Coronary artery (tissue), 2 donors: ENCODE measurements around the gene CNMD.

Experiments used
- DNase-seq: peaks from one replicate; pipeline ENCODE4 v3.0.0-alpha.2; 2017; ENCODE audit warnings: low spot score
- H3K27ac ChIP-seq, 2 donors: fragments of 200-600 bp; sonication (generic); one replicate each; pipeline ENCODE4 v1.5.1; 2016 to 2019
- H3K4me3 ChIP-seq: fragments of 200-600 bp; sonication (generic); 2 replicates; pipeline ENCODE4 v1.5.1; 2016; ENCODE audit warnings: mild to moderate bottlenecking, moderate library complexity
- TF ChIP-seq, protein P1 (sequence below): fragments of 200-600 bp; sonication (generic); IDR thresholded peaks from one replicate; pipeline ENCODE4 v1.5.1; 2019; ENCODE audit warnings: antibody characterized with exemption

CNMD gene

DNA sequence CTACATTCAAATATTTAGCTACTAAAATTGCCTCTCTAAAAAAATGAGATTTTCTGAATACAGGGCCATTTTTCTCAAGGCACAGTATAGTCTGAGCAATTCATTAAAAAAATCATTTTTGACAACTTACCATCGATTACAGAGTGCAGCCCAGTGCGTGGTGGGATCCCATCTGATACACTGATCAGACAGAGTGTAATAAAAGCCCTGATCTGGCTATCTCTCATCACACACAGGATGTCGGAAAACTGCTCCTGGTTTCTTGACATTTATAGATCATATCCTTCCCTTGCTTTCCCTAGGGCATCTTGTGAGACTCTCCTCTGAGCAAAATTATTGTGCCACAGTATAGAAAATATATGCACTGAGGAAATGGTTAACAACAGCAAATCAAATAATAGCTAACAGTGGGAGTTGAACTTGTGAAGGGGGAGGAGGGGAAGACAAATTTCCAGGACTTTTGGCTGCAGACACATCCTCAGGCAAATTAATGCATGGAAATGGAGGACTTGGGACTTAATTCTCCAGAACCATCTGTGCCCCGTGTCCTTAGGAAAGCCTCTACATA, 28.4 kb upstream of the CNMD start:
- Histone ChIP-seq H3K4me3 (no peak overlapping the region), H3K27ac (no peak overlapping the region)
- DNase-seq, result no peak
- TF ChIP-seq, protein P1, sequence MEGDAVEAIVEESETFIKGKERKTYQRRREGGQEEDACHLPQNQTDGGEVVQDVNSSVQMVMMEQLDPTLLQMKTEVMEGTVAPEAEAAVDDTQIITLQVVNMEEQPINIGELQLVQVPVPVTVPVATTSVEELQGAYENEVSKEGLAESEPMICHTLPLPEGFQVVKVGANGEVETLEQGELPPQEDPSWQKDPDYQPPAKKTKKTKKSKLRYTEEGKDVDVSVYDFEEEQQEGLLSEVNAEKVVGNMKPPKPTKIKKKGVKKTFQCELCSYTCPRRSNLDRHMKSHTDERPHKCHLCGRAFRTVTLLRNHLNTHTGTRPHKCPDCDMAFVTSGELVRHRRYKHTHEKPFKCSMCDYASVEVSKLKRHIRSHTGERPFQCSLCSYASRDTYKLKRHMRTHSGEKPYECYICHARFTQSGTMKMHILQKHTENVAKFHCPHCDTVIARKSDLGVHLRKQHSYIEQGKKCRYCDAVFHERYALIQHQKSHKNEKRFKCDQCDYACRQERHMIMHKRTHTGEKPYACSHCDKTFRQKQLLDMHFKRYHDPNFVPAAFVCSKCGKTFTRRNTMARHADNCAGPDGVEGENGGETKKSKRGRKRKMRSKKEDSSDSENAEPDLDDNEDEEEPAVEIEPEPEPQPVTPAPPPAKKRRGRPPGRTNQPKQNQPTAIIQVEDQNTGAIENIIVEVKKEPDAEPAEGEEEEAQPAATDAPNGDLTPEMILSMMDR, result no peak

DNA sequence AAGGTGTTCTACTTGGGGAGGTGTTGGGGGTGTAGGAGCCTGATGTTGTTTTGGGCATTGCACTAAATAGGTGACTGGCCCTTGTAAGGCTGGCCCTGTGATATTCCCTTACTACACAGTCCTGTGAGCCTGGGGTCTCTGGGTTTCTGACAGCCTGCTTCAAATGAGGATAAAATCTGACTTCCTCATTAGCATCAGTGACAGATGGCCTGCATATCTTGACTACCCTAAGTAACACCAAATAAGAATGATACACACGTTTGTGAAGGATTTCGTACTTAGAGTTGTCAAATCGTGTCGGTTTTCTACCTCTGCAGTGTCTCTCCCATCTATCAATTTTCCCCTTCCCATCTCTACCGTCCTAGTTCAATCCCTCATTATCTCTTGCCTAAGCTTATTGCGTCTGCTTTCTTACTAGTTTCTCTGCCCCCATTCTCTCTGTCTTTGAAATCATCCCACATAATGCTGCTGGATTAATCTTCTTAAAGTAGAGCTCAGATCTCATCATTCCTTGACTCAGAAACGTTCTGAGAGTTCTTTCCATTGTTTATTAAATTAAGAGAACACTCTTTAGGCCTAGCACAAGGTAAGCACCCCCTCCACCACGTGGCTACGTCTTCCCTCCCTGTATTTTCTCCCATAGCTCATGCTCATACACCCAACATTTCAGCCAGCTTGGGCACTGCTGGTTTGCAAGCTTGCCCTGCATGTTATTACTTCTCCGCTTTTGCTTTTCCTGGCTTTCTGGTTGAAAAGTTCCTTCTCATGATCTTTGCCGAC, 26.2 kb upstream of the CNMD start:
- H3K27ac ChIP-seq, result no peak overlapping the region
- no peak for DNase-seq
- no peak overlapping the region for H3K4me3 ChIP-seq
- TF ChIP-seq, protein P1, result no peak

DNA sequence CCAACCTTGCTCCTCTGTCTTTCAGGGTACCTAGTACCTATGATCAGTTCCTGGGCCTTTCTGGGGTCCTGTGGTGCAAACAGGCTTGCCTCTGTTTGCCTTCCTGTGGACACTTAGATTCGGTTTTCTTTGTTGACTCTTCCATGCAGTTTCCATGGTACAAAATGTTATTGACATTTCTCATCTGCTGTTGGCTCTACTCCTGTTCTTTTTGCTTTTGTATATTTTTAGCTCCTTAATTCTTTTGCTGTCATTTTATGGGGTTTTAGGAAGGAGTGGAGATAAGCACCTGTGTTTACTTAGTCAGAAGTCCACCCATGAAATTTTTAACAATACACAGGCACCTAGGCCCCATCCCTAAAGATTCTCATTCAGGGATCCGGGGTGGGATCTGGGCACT, 20.5 kb upstream of the CNMD start:
- DNase-seq, result no peak
- Histone ChIP-seq H3K4me3 (no peak overlapping the region), H3K27ac (no peak overlapping the region)
- TF ChIP-seq, protein P1, result no peak

DNA sequence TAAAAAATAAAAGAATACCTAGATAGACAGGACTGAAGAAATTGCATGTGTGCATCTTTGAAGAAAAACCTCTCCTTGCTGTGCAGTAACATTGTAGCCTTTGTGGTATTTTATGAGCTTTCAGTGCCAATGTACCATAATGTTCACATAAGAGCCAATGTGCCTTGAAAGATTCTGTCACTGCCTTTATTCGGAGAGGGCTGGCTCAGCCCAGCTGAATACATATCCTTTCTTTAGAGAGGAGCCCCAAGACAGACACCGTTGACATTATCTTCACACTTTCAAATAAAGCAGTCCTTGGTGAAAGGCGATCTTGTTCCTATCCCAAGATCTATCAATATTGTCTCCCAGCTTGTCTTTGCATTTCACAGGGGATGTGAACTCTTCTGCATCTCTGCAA, 18.5 kb upstream of the CNMD start:
- no peak for DNase-seq
- Histone ChIP-seq H3K4me3 (no peak overlapping the region), H3K27ac (no peak overlapping the region)
- TF ChIP-seq, protein P1, result no peak

DNA sequence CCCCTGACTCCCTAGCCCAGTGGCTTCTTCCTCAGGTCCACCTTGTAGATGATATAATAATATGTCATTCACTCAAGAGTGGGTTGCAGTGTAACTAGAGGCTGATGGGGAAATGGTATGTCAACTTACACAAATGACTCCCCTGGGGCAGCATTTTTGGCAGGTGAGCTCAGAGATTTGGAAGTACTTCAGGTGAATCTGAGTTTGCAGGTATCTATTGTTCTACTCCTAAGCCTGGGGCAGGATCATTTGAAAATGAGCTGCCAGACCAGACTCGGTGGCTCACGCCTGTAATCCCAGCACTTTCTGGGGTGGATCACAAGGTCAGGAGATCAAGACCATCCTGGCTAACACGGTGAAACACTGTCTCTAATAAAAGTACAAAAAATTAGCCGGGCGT, 11.6 kb upstream of the CNMD start:
- TF ChIP-seq, protein P1, result no peak

DNA sequence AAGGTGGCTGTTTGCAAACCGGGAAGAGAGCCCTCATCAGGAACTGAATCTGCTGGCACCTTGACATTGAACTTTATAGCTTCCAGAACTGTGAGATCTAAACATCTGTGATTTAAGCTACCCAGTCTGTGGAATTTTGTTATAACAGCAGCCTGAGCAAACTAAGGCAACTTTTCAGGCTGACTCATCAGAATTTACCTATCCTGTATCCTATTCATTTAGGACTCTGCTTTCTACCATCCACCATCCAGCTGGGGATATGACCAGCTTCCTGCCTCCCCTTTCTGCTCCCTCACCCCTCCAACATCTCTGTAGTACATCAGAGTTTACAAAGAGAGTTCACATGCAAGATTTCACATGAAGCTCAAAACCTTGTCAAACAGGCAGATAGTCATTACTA, 11.1 kb upstream of the CNMD start:
- Histone ChIP-seq H3K4me3 (no peak overlapping the region), H3K27ac (no peak overlapping the region)
- DNase-seq, result no peak
- TF ChIP-seq, protein P1, result no peak

More for the DNA sequence above, 11.6 kb upstream of the CNMD start:
- Histone ChIP-seq H3K4me3 (no peak overlapping the region), H3K27ac (no peak overlapping the region)
- DNase-seq, result no peak

DNA sequence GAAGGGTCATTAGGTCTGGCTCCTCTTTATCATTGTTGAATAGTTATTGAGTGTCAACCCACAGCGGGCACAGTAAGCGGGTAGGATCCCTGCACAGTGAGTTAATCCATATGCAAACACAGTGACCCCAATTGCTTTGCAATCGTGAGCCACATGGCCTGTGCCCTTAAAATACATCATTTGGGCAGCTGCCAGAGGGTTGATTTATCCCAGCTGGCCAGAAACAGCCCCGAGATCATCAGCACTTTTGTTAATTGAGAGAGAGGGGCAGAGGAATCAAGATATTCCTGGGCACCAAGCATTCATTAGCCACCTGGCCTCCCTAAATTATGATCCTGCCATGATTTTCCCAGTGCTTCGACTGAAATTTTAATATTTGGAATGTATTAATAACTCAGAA, 9.8 kb upstream of the CNMD start:
- DNase-seq, result no peak

More for the DNA sequence above, 9.8 kb upstream of the CNMD start:
- TF ChIP-seq, protein P1, result no peak
- no peak overlapping the region for H3K27ac ChIP-seq
- H3K4me3 ChIP-seq, result no peak overlapping the region
